DND-41 (cell line): ENCODE results near the gene RIT2.

ENCODE experiments used
- ATAC-seq: fragments of 200-7000 bp; cut with Tn5 transposase; 3 replicates; pipeline ENCODE4 v1.9.1; 2021; ENCODE audit warnings: low read depth; ENCODE audit not compliant: insufficient read depth
- DNase-seq: peaks from one replicate; pipeline ENCODE4 v3.0.0-alpha.2; 2020
- H2AFZ ChIP-seq: 2 replicates; pipeline ENCODE4 v1.6.0; 2012; ENCODE audit warnings: low read depth, low read length
- H3K27ac ChIP-seq: 2 replicates; pipeline ENCODE4 v1.5.1; 2012; ENCODE audit warnings: low read length, inconsistent platforms
- H3K27me3 ChIP-seq: fragments of 200-600 bp; sonication (generic); 2 replicates; pipeline ENCODE4 v1.6.0; 2012; ENCODE audit warnings: low read length, mild to moderate bottlenecking, inconsistent platforms; ENCODE audit not compliant: insufficient read depth, poor library complexity
- H3K36me3 ChIP-seq: 2 replicates; pipeline ENCODE4 v1.5.1; 2012; ENCODE audit warnings: low read length, inconsistent platforms; ENCODE audit not compliant: insufficient read depth
- H3K4me1 ChIP-seq: 2 replicates; pipeline ENCODE4 v1.5.1; 2012; ENCODE audit warnings: mild to moderate bottlenecking, low read length; ENCODE audit not compliant: insufficient read depth
- H3K4me2 ChIP-seq: 2 replicates; pipeline ENCODE4 v1.6.0; 2012; ENCODE audit warnings: mild to moderate bottlenecking, moderate library complexity, low read length, inconsistent platforms; ENCODE audit not compliant: insufficient read depth
- H3K4me3 ChIP-seq, 2 experiments: fragments of 200-600 bp in 1 of 2; shearing (Covaris generic) in 1 of 2; 2 replicates each; pipeline ENCODE4 v1.5.1; 2012 to 2016; ENCODE audit warnings: inconsistent platforms in 2 of 2, low read length in 2 of 2, mild to moderate bottlenecking in 2 of 2, low read depth in 1 of 2, moderate library complexity in 1 of 2
- H3K79me2 ChIP-seq: 2 replicates; pipeline ENCODE4 v1.6.0; 2012; ENCODE audit warnings: low read length, inconsistent platforms; ENCODE audit not compliant: insufficient read depth
- H3K9ac ChIP-seq: 2 replicates; pipeline ENCODE4 v1.6.0; 2012; ENCODE audit warnings: low read depth, mild to moderate bottlenecking, inconsistent platforms, low read length, moderate library complexity
- H3K9me3 ChIP-seq: 2 replicates; pipeline ENCODE4 v1.5.1; 2012; ENCODE audit warnings: low read length, moderate library complexity, mild to moderate bottlenecking, inconsistent platforms; ENCODE audit not compliant: insufficient read depth, severe bottlenecking
- H4K20me1 ChIP-seq: 2 replicates; pipeline ENCODE4 v1.6.0; 2012; ENCODE audit warnings: low read length; ENCODE audit not compliant: insufficient read depth
- CTCF ChIP-seq: IDR thresholded peaks from 2 replicates; pipeline ENCODE4 v1.5.1; 2012; ENCODE audit warnings: borderline replicate concordance, low read length, moderate library complexity, mild to moderate bottlenecking; ENCODE audit not compliant: poor library complexity, severe bottlenecking; ENCODE audit errors: extremely low read depth
- EZH2 ChIP-seq: IDR thresholded peaks from 3 replicates; pipeline ENCODE4 v1.6.1; 2012; ENCODE audit warnings: borderline replicate concordance, low read depth, mild to moderate bottlenecking, moderate library complexity, low read length, inconsistent platforms; ENCODE audit not compliant: severe bottlenecking

RIT2 gene

GRCh38 chr18:42838546-42839145, 276.8 kb downstream of the RIT2 start:
- Histone ChIP-seq H3K4me3 (no peak overlapping the region), H3K36me3 (no peaks in the 10 kb centered on the region), H4K20me1 (no peaks in the 10 kb centered on the region), H3K9me3 (no peaks in the 10 kb centered on the region), H2AFZ (no peak overlapping the region), H3K27ac (no peak overlapping the region), H3K27me3 (no peaks in the 10 kb centered on the region), H3K79me2 (no peaks in the 10 kb centered on the region), H3K4me1 (no peaks in the 10 kb centered on the region), H3K4me2 (no peak overlapping the region), H3K9ac (no peak overlapping the region)
- DNase-seq (no peak), ATAC-seq (no peak)
- no peak for TF ChIP-seq EZH2
- TF ChIP-seq CTCF = no peak

GRCh38 chr18:42830936-42831335, 284.5 kb downstream of the RIT2 start:
- no peak overlapping the region for H3K4me2 ChIP-seq
- H3K4me3 ChIP-seq = no peak overlapping the region
- no peaks in the 10 kb centered on the region for H3K4me1 ChIP-seq
- DNase-seq (no peak), ATAC-seq (no peak)
- H3K9ac ChIP-seq = no peak overlapping the region
- H3K36me3 ChIP-seq = no peaks in the 10 kb centered on the region
- TF ChIP-seq EZH2 (no peak), CTCF (no peak)
- H3K27me3 ChIP-seq = no peaks in the 10 kb centered on the region
- H4K20me1 ChIP-seq = no peaks in the 10 kb centered on the region
- H3K79me2 ChIP-seq = no peaks in the 10 kb centered on the region
- no peaks in the 10 kb centered on the region for H3K9me3 ChIP-seq
- no peak overlapping the region for H2AFZ ChIP-seq
- H3K27ac ChIP-seq = no peak overlapping the region

GRCh38 chr18:42828881-42829280, 286.6 kb downstream of the RIT2 start:
- no peak overlapping the region for H3K4me2 ChIP-seq
- DNase-seq = no peak
- no peak overlapping the region for H3K27ac ChIP-seq

More at GRCh38 chr18:42828881-42829280, 286.6 kb downstream of the RIT2 start:
- H3K9ac ChIP-seq = no peak overlapping the region
- no peak overlapping the region for H2AFZ ChIP-seq
- H3K79me2 ChIP-seq = no peaks in the 10 kb centered on the region
- H4K20me1 ChIP-seq = no peaks in the 10 kb centered on the region
- TF ChIP-seq EZH2 (no peak), CTCF (no peak)
- H3K27me3 ChIP-seq = no peaks in the 10 kb centered on the region
- no peaks in the 10 kb centered on the region for H3K4me1 ChIP-seq
- no peaks in the 10 kb centered on the region for H3K36me3 ChIP-seq
- no peaks in the 10 kb centered on the region for H3K9me3 ChIP-seq
- H3K4me3 ChIP-seq = no peak overlapping the region
- ATAC-seq = no peak
